Glomerular visceral epithelial cell (primary cell): ENCODE measurements around the gene UQCRFS1.

Source experiments
- DNase-seq: peaks from one replicate; pipeline ENCODE4 v3.0.0-alpha.2; 2016; ENCODE audit errors: extremely low spot score

UQCRFS1 gene

DNA sequence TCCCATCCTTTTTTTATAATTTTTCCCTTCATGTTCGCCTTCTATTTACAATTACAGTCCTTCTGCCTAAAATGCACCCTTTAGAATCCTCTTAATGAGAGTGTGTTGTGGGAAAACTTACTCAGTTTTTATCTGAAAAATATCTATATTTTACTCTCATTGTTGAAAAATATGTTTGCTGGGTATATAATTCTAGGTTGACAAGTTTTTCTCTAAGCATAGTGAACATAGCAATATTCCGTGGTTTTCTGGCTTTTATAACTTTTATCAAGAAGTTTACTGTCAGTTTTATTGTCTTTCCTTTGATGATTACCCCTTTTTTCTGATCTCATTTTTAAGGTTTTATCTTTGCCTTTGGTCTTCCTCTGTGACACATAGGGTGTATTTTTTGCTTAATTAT is 57.3 kb downstream of the UQCRFS1 start:
- DNase-seq, result no peak
